A549 (cell line): Measurements from ENCODE around the gene C16orf78. TPM values are rescaled to one million over a fixed set of nuclear protein-coding genes. Genes with fewer than 3 reads are reported as not detected.

Experiments used
- ATAC-seq, 2 experiments: fragments of 200-7000 bp in 1 of 2; fragments of >200 bp in 1 of 2; cut with Nextera tagmentation in 1 of 2; cut with Tn5 transposase in 1 of 2; 3 replicates each; pipeline versions ENCODE4 v1.8.0 to v1.9.1; 2018 to 2020; ENCODE audit warnings: mild to moderate bottlenecking in 1 of 2, moderate library complexity in 1 of 2
- CTCF ChIA-PET: fragments of 300-600 bp; sonication (Branson Sonifier 250); formaldehyde crosslinking; extraction: SDS; loops from one replicate; lab custom pipeline; 2021; ENCODE audit warnings: antibody characterized with exemption, inconsistent platforms; lab: Yijun Ruan, JAX
- POLR2A ChIA-PET: fragments of 350-600 bp; formaldehyde crosslinking; extraction: SDS; loops from one replicate; lab custom pipeline; 2021; ENCODE audit warnings: antibody characterized with exemption, inconsistent platforms; lab: Yijun Ruan, JAX
- DNase-seq, 2 experiments: peaks; one replicate each; pipeline versions ENCODE4 v3.0.0 to v3.0.0-alpha.2; 2011 to 2016; ENCODE audit warnings: low read depth in 1 of 2, low spot score in 1 of 2
- FAIRE-seq: peaks from 2 replicates; lab custom pipeline; 2011; peaks lifted over from hg19 to GRCh38; lab: Jason Lieb, UNC
- H3K27ac ChIP-seq, 2 experiments: fragments of >200 bp; sonication (Bioruptor Twin); formaldehyde crosslinking; 3 replicates each; pipeline ENCODE4 v1.5.1; 2016 to 2017
- H3K4me1 ChIP-seq: fragments of >200 bp; sonication (Bioruptor Twin); formaldehyde crosslinking; 3 replicates; pipeline ENCODE4 v1.6.1; 2016
- H3K4me2 ChIP-seq: fragments of >200 bp; sonication (Bioruptor Twin); formaldehyde crosslinking; 3 replicates; pipeline ENCODE4 v1.6.1; 2016
- H3K4me3 ChIP-seq: fragments of >200 bp; sonication (Bioruptor Twin); formaldehyde crosslinking; 3 replicates; pipeline ENCODE4 v1.5.1; 2016
- H3K9me3 ChIP-seq: fragments of >200 bp; sonication (Bioruptor Twin); formaldehyde crosslinking; 3 replicates; pipeline ENCODE4 v1.6.1; 2016
- BHLHE40 ChIP-seq: IDR thresholded peaks from 2 replicates; pipeline ENCODE4 v1.6.1; 2012; ENCODE audit warnings: low read depth, low read length, inconsistent platforms
- CBX8 ChIP-seq: fragments of 200-600 bp; sonication (generic); IDR thresholded peaks from 2 replicates; pipeline ENCODE4 v1.6.1; 2016
- CHD2 ChIP-seq: fragments of 150-350 bp; IDR thresholded peaks from 2 replicates; pipeline ENCODE4 v1.6.1; 2014; ENCODE audit warnings: low read length; ENCODE audit not compliant: partially characterized antibody
- EHF ChIP-seq: fragments of 250-450 bp; sonication (Bioruptor Pico); IDR thresholded peaks from 2 replicates; pipeline ENCODE4 v1.5.0; 2020; ENCODE audit warnings: mild to moderate bottlenecking
- EHMT2 ChIP-seq: fragments of 200-600 bp; sonication (generic); IDR thresholded peaks from 2 replicates; pipeline ENCODE4 v1.6.1; 2016; ENCODE audit warnings: antibody characterized with exemption, low read depth, mild to moderate bottlenecking, moderate library complexity
- EP300 ChIP-seq, 2 experiments: fragments of >200 bp; sonication (Bioruptor Twin); formaldehyde crosslinking; IDR thresholded peaks; 2 replicates in 1 of 2; 3 replicates in 1 of 2; pipeline ENCODE4 v1.6.1; 2016 to 2017
- HOXA7 ChIP-seq: fragments of 250-450 bp; sonication (Bioruptor Pico); IDR thresholded peaks from 2 replicates; pipeline ENCODE4 v1.5.0; 2020; ENCODE audit warnings: mild to moderate bottlenecking, moderate library complexity
- HOXB13 ChIP-seq: fragments of 250-450 bp; sonication (Bioruptor Pico); IDR thresholded peaks from 2 replicates; pipeline ENCODE4 v1.5.0; 2020; ENCODE audit warnings: low read depth, mild to moderate bottlenecking, moderate library complexity
- HOXB5 ChIP-seq: fragments of 250-450 bp; sonication (Bioruptor Pico); IDR thresholded peaks from 2 replicates; pipeline ENCODE4 v1.5.0; 2020; ENCODE audit warnings: mild to moderate bottlenecking, moderate library complexity
- JUNB ChIP-seq: fragments of >200 bp; sonication (Bioruptor Twin); formaldehyde crosslinking; IDR thresholded peaks from 2 replicates; pipeline ENCODE4 v1.6.1; 2016
- KDM1A ChIP-seq: fragments of 200-600 bp; sonication (generic); IDR thresholded peaks from 2 replicates; pipeline ENCODE4 v1.6.1; 2016; ENCODE audit warnings: low read depth, mild to moderate bottlenecking
- MAFK ChIP-seq: fragments of 450-650 bp; IDR thresholded peaks from 2 replicates; pipeline ENCODE4 v1.6.1; 2014; ENCODE audit not compliant: partially characterized antibody
- MAZ ChIP-seq: fragments of 150-350 bp; IDR thresholded peaks from 2 replicates; pipeline ENCODE4 v1.6.1; 2014; ENCODE audit warnings: antibody characterized with exemption, low read depth, low read length, borderline replicate concordance
- MYC ChIP-seq: IDR thresholded peaks from 2 replicates; pipeline ENCODE4 v1.6.1; 2012; ENCODE audit warnings: mild to moderate bottlenecking, inconsistent platforms, low read length, improper control_type of control experiment, borderline replicate concordance
- NFE2L2 ChIP-seq: fragments of 150-350 bp; conservative IDR thresholded peaks from 2 replicates; pipeline ENCODE4 v1.6.1; 2014; ENCODE audit warnings: low read length
- NPAS2 ChIP-seq: fragments of 250-450 bp; sonication (Bioruptor Pico); IDR thresholded peaks from 2 replicates; pipeline ENCODE4 v1.8.0; 2022; ENCODE audit warnings: mild to moderate bottlenecking, moderate library complexity, borderline replicate concordance
- NR3C1 ChIP-seq: fragments of >200 bp; sonication (Bioruptor Twin); formaldehyde crosslinking; IDR thresholded peaks from 3 replicates; pipeline ENCODE4 v1.6.1; 2017
- PHF8 ChIP-seq: fragments of 200-600 bp; sonication (generic); IDR thresholded peaks from 2 replicates; pipeline ENCODE4 v1.6.1; 2016; ENCODE audit warnings: low read depth, mild to moderate bottlenecking, antibody characterized with exemption, moderate library complexity, borderline replicate concordance
- RAD21 ChIP-seq, 2 experiments: fragments of >200 bp in 1 of 2; sonication (Bioruptor Twin) in 1 of 2; formaldehyde crosslinking in 1 of 2; IDR thresholded peaks in 1 of 2; conservative IDR thresholded peaks in 1 of 2; 2 replicates in 1 of 2; 3 replicates in 1 of 2; pipeline ENCODE4 v1.6.1; 2012 to 2018; ENCODE audit warnings: inconsistent platforms in 1 of 2
- RCOR1 ChIP-seq: fragments of 150-350 bp; IDR thresholded peaks from 2 replicates; pipeline ENCODE4 v1.6.1; 2014; ENCODE audit warnings: antibody characterized with exemption, low read length, low read depth
- RFX5 ChIP-seq: fragments of 450-650 bp; IDR thresholded peaks from 2 replicates; pipeline ENCODE4 v1.7.1; 2014; ENCODE audit warnings: antibody characterized with exemption, mild to moderate bottlenecking, moderate library complexity
- SMC3 ChIP-seq: fragments of >200 bp; sonication (Bioruptor Twin); formaldehyde crosslinking; IDR thresholded peaks from 3 replicates; pipeline ENCODE4 v1.6.1; 2018; ENCODE audit warnings: inconsistent platforms
- TFCP2L1 ChIP-seq: fragments of 250-450 bp; sonication (Bioruptor Pico); IDR thresholded peaks from 2 replicates; pipeline ENCODE4 v1.5.0; 2021; ENCODE audit warnings: mild to moderate bottlenecking
- ZC3H11A ChIP-seq: fragments of 450-650 bp; IDR thresholded peaks from 2 replicates; pipeline ENCODE4 v1.6.1; 2014; ENCODE audit warnings: antibody characterized with exemption, mild to moderate bottlenecking
- ZNF302 ChIP-seq: fragments of 250-450 bp; sonication (Bioruptor Pico); IDR thresholded peaks from 2 replicates; pipeline ENCODE4 v1.9.0; 2021; ENCODE audit warnings: inconsistent platforms, mild to moderate bottlenecking, moderate library complexity
- ZSCAN20 ChIP-seq: fragments of 250-450 bp; sonication (Bioruptor Pico); IDR thresholded peaks from 2 replicates; pipeline ENCODE4 v1.8.0; 2022; ENCODE audit warnings: mild to moderate bottlenecking, moderate library complexity
- WGBS: methylation state at CpG from one replicate; pipeline ENCODE4 v1.1.6; 2017; ENCODE audit errors: missing lambda C conversion rate; 5-methylcytosine and 5-hydroxymethylcytosine counted together
- polyA plus RNA-seq, 4 experiments: library from polyadenylated mRNA; depleted of rRNA in 3 of 4; stranded (reverse); fragments of >200 nt; fragmentation: RNase III in 1 of 4; extraction: RNeasy Plus Mini Kit Qiagen cat#74134 plus additional on column Dnase treatment in 1 of 4; gene quantifications; 2 replicates in 3 of 4; 3 replicates in 1 of 4; pipeline ENCODE4 v1.2.3, GENCODE V29; 2011 to 2017
- TF ChIP-seq, protein P1 (sequence below): fragments of >200 bp; sonication (Bioruptor Twin); formaldehyde crosslinking; IDR thresholded peaks from 3 replicates; pipeline ENCODE4 v1.6.1; 2016
- TF ChIP-seq, protein P2 (sequence below): IDR thresholded peaks from 2 replicates; pipeline ENCODE4 v1.6.1; 2012
- TF ChIP-seq, protein P3 (sequence below): IDR thresholded peaks from 2 replicates; pipeline ENCODE4 v1.6.1; 2012; ENCODE audit warnings: low read depth, borderline replicate concordance
- TF ChIP-seq, protein P4 (sequence below): fragments of >200 bp; sonication (Bioruptor Twin); formaldehyde crosslinking; IDR thresholded peaks from 2 replicates; pipeline ENCODE4 v1.6.1; 2016
- TF ChIP-seq, protein P5 (sequence below): fragments of 250-450 bp; sonication (Bioruptor Pico); IDR thresholded peaks from 2 replicates; pipeline ENCODE4 v1.5.0; 2021; ENCODE audit warnings: mild to moderate bottlenecking, moderate library complexity, borderline replicate concordance

The C16orf78 gene
- polyA plus RNA-seq, 2 of the 4 experiments (the other 2 are of a cell fraction), result not detected

DNA sequence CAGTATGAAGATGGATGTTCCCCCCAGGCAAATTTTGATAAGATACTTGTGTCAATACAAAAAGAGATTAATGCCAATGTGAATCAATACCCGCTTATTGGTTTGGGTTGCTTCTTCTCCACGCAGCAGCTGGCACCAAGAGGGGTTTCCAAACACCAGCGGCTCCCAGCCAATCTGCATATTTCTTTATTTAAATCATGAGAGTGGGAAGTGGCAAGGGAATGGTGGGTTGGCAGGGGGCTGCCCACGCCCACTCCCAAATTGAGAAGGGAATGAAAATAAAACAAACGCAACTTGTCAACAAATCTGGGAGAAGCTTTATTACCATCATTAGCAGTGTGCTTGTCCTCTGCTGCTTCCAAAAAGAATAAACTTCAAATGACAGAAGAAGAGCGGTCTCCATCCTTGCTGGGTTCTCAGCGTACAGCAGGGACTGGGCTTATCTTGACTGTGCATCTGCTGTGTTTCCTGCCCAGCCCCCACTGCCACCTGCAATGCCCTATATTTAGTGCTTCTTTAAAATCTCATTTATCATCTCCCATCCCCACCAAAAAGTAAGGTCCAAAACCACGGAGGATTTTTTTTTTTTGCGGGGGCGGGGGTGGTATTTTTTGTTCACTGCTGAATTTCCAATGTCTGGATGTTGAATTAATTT, 34.9 kb upstream of the C16orf78 start:
- FAIRE-seq, result no peak
- 23% methylated on average over 10 of the region's 10 CpGs for WGBS
- no peaks in the 10 kb centered on the region for H3K9me3 ChIP-seq
- H3K4me3 ChIP-seq, result no peak overlapping the region
- no peaks in the 10 kb centered on the region for H3K4me1 ChIP-seq
- ChIA-PET POLR2A (no interaction called here), CTCF (interaction anchor here (1.0 kb wide), 1 partner anchor 11 kb away, joined by 4 read pairs; no protein-coding TSS in a partner anchor)
- no peak for TF ChIP-seq EP300 (IDR thresholded peaks at IDR 0.05)
- no peak for TF ChIP-seq TFCP2L1
- TF ChIP-seq, protein P1, sequence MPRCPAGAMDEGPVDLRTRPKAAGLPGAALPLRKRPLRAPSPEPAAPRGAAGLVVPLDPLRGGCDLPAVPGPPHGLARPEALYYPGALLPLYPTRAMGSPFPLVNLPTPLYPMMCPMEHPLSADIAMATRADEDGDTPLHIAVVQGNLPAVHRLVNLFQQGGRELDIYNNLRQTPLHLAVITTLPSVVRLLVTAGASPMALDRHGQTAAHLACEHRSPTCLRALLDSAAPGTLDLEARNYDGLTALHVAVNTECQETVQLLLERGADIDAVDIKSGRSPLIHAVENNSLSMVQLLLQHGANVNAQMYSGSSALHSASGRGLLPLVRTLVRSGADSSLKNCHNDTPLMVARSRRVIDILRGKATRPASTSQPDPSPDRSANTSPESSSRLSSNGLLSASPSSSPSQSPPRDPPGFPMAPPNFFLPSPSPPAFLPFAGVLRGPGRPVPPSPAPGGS, result no peak
- no peak for TF ChIP-seq NR3C1
- TF ChIP-seq, protein P2, sequence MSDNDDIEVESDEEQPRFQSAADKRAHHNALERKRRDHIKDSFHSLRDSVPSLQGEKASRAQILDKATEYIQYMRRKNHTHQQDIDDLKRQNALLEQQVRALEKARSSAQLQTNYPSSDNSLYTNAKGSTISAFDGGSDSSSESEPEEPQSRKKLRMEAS, result no peak
- no peak for TF ChIP-seq EHF (CRISPR knock-in tag)
- TF ChIP-seq BHLHE40, result no peak
- TF ChIP-seq ZNF302 (CRISPR knock-in tag), result no peak
- TF ChIP-seq HOXA7 (CRISPR knock-in tag), result no peak
- TF ChIP-seq, protein P3, sequence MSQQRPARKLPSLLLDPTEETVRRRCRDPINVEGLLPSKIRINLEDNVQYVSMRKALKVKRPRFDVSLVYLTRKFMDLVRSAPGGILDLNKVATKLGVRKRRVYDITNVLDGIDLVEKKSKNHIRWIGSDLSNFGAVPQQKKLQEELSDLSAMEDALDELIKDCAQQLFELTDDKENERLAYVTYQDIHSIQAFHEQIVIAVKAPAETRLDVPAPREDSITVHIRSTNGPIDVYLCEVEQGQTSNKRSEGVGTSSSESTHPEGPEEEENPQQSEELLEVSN, result no peak
- TF ChIP-seq NFE2L2, result no peak
- TF ChIP-seq HOXB5 (CRISPR knock-in tag), result no peak
- TF ChIP-seq KDM1A, result no peak
- no peak for TF ChIP-seq MAZ
- no peak for TF ChIP-seq NPAS2 (CRISPR knock-in tag)
- no peak for TF ChIP-seq RFX5
- no peak for TF ChIP-seq SMC3
- no peak overlapping the region for H3K27ac ChIP-seq
- ATAC-seq, result no peak
- H3K4me2 ChIP-seq, result no peak overlapping the region
- DNase-seq, result no peak

DNA sequence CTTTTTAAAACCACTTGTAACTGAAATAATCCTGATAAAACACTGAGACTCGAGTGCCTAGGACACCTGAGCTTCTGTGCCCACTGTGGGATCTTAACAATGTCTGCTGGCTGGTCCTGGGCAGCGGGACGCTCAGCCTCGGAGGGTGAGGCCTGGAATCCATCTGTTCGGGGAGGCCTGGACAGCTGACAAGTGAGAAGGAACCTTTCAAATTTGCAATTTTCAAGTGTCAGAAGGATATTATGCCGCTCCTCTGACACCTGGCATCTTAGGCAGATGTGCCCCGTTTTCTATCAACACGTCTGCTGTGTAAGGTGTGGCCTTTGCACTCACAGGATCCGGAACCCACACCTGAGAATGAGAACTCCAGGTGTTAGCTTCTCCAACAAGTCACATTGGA, 33.1 kb upstream of the C16orf78 start:
- TF ChIP-seq ZC3H11A, result no peak
- no peak for TF ChIP-seq EHMT2
- TF ChIP-seq, protein P4, sequence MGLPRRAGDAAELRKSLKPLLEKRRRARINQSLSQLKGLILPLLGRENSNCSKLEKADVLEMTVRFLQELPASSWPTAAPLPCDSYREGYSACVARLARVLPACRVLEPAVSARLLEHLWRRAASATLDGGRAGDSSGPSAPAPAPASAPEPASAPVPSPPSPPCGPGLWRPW, result no peak
- TF ChIP-seq RCOR1, result no peak
- TF ChIP-seq MAFK, result no peak
- TF ChIP-seq CBX8, result no peak
- TF ChIP-seq, protein P5, sequence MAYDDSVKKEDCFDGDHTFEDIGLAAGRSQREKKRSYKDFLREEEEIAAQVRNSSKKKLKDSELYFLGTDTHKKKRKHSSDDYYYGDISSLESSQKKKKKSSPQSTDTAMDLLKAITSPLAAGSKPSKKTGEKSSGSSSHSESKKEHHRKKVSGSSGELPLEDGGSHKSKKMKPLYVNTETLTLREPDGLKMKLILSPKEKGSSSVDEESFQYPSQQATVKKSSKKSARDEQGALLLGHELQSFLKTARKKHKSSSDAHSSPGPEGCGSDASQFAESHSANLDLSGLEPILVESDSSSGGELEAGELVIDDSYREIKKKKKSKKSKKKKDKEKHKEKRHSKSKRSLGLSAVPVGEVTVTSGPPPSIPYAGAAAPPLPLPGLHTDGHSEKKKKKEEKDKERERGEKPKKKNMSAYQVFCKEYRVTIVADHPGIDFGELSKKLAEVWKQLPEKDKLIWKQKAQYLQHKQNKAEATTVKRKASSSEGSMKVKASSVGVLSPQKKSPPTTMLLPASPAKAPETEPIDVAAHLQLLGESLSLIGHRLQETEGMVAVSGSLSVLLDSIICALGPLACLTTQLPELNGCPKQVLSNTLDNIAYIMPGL (CRISPR knock-in tag), result no peak
- TF ChIP-seq RAD21 (conservative IDR thresholded peaks at IDR 0.05 in 1 of 2, IDR thresholded peaks at IDR 0.05 in 1 of 2), result no peak
- TF ChIP-seq CHD2, result no peak
- no peak for TF ChIP-seq HOXB13 (CRISPR knock-in tag)
- TF ChIP-seq PHF8, result no peak
- TF ChIP-seq MYC, result no peak
- no peak for TF ChIP-seq HOXB5 (CRISPR knock-in tag)
- TF ChIP-seq, protein P2, result no peak
- TF ChIP-seq ZSCAN20 (CRISPR knock-in tag), result no peak
- no peak for TF ChIP-seq KDM1A
- TF ChIP-seq JUNB, result no peak
- H3K4me3 ChIP-seq, result no peak overlapping the region
- DNase-seq, result no peak
- 6% methylated on average over 9 of the region's 9 CpGs for WGBS
- H3K4me1 ChIP-seq, result no peaks in the 10 kb centered on the region
- FAIRE-seq, result no peak
- ChIA-PET POLR2A (no interaction called here), CTCF (interaction anchor here (1.1 to 3.0 kb wide), 2 partner anchors 9 to 11 kb away, joined by 3 to 15 read pairs; no protein-coding TSS in a partner anchor)
- no peak for ATAC-seq
- no peaks in the 10 kb centered on the region for H3K9me3 ChIP-seq
- H3K27ac ChIP-seq, result no peak overlapping the region
- H3K4me2 ChIP-seq, result no peak overlapping the region
